Upper lobe of right lung (tissue), 1 donor: Measurements from ENCODE around the gene PLCB4. TPM values are rescaled to one million over a fixed set of nuclear protein-coding genes. Genes with fewer than 3 reads are reported as not detected.

Source experiments
- ATAC-seq: fragments of 200-7000 bp; cut with Tn5 transposase; one replicate; pipeline ENCODE4 v1.9.1; 2020; ENCODE audit warnings: mild to moderate bottlenecking, moderate library complexity
- DNase-seq: peaks from one replicate; pipeline ENCODE4 v3.0.0-alpha.2; 2020
- H3K27ac ChIP-seq: fragments of 200-600 bp; one replicate; pipeline ENCODE4 v1.8.0; 2022
- H3K27me3 ChIP-seq: fragments of 200-600 bp; one replicate; pipeline ENCODE4 v1.8.0; 2022; ENCODE audit warnings: mild to moderate bottlenecking
- H3K36me3 ChIP-seq: fragments of 200-600 bp; one replicate; pipeline ENCODE4 v1.8.0; 2022
- H3K4me1 ChIP-seq: fragments of 200-600 bp; one replicate; pipeline ENCODE4 v1.8.0; 2022
- H3K4me3 ChIP-seq: fragments of 200-600 bp; one replicate; pipeline ENCODE4 v1.8.0; 2022; ENCODE audit warnings: mild to moderate bottlenecking
- H3K9me3 ChIP-seq: fragments of 200-600 bp; one replicate; pipeline ENCODE4 v1.8.0; 2022
- intact Hi-C: fragments of 100-400 bp; cut with DNase I; formaldehyde crosslinking; loops from one replicate; pipeline ENCODE4 v1.11.0; 2022
- total RNA-seq: library from RNA; stranded (reverse); fragmentation: NEBNext Ultra II Directional; extraction: Animal tissue kit (Norgen Biotek cat#: 25700); gene quantifications from one replicate; pipeline ENCODE4 v1.2.1, GENCODE V29; 2021
- TF ChIP-seq, protein P1 (sequence below): fragments of 200-600 bp; IDR thresholded peaks from one replicate; pipeline ENCODE4 v1.8.0; 2022; ENCODE audit warnings: antibody characterized with exemption
- donor health status: DM: no; HTN: yes; CAD: no; lungs with severe emphysema.

The PLCB4 gene
- total RNA-seq, 1 donor from 2014 or later, result 7.9 TPM

GRCh38 chr20:9474835-9475415 lies 406.0 kb downstream of the PLCB4 start:
- Histone ChIP-seq H3K27ac (no peak overlapping the region), H3K4me1 (no peaks in the 10 kb centered on the region), H3K27me3 (no peaks in the 10 kb centered on the region), H3K9me3 (no peaks in the 10 kb centered on the region), H3K36me3 (no peaks in the 10 kb centered on the region), H3K4me3 (no peak overlapping the region)
- TF ChIP-seq, protein P1, sequence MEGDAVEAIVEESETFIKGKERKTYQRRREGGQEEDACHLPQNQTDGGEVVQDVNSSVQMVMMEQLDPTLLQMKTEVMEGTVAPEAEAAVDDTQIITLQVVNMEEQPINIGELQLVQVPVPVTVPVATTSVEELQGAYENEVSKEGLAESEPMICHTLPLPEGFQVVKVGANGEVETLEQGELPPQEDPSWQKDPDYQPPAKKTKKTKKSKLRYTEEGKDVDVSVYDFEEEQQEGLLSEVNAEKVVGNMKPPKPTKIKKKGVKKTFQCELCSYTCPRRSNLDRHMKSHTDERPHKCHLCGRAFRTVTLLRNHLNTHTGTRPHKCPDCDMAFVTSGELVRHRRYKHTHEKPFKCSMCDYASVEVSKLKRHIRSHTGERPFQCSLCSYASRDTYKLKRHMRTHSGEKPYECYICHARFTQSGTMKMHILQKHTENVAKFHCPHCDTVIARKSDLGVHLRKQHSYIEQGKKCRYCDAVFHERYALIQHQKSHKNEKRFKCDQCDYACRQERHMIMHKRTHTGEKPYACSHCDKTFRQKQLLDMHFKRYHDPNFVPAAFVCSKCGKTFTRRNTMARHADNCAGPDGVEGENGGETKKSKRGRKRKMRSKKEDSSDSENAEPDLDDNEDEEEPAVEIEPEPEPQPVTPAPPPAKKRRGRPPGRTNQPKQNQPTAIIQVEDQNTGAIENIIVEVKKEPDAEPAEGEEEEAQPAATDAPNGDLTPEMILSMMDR, result no peak
- ATAC-seq (no peak), DNase-seq (no peak)
- intact Hi-C loops, result no loop called here

DNA sequence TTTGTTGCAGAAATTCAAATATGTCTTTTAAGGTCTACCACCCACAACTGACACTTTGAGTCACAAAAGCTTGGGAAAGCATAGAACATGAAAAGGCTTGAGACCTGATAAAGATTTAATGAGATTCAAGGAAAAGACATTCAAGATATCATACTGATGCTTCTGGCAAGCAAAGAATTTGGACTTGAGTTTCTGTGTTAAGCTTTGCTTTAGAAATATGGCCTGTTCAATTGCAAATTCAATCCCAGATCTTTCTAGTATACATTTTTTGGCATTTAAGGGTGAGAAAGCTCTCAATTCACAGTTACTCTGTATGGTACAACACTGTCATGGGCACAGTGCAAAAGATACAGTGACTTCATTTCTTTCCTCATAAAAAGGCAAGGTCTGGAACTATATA lies 406.6 kb downstream of the PLCB4 start:
- TF ChIP-seq, protein P1, result no peak
- intact Hi-C loops, result no loop called here
- DNase-seq (no peak), ATAC-seq (no peak)
- Histone ChIP-seq H3K4me1 (no peaks in the 10 kb centered on the region), H3K36me3 (no peaks in the 10 kb centered on the region), H3K27ac (no peak overlapping the region), H3K9me3 (no peaks in the 10 kb centered on the region), H3K27me3 (no peaks in the 10 kb centered on the region), H3K4me3 (no peak overlapping the region)

DNA sequence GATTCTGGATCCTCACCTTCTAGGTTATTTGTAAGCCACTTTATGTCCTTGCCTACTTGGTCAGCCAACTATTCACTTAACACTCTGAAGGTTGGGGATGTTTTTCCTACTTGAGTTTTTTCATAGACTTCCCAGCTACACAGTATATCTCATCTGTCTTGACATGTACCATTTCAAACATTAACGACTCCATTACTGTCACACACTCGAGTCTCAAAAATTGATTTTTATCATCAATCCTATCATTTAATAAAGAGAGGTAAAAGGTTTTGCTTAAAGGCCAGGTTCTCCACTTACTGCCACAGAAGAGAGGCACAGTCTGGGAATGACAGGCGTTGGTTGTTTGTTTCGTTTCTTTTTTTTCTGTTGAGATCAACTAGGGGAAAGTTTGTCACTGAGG lies 407.3 kb downstream of the PLCB4 start:
- TF ChIP-seq, protein P1, result no peak
- no peaks in the 10 kb centered on the region for H3K36me3 ChIP-seq
- no peak for ATAC-seq
- H3K9me3 ChIP-seq, result no peaks in the 10 kb centered on the region
- H3K4me1 ChIP-seq, result no peaks in the 10 kb centered on the region
- H3K4me3 ChIP-seq, result no peak overlapping the region
- H3K27me3 ChIP-seq, result no peaks in the 10 kb centered on the region
- DNase-seq, result no peak
- H3K27ac ChIP-seq, result no peak overlapping the region
- intact Hi-C loops, result no loop called here

- ATAC-seq (no peak), DNase-seq (no peak)
- Histone ChIP-seq H3K4me1 (no peaks in the 10 kb centered on the region), H3K9me3 (no peaks in the 10 kb centered on the region), H3K27me3 (no peaks in the 10 kb centered on the region), H3K27ac (no peak overlapping the region), H3K4me3 (no peak overlapping the region), H3K36me3 (no peaks in the 10 kb centered on the region)
- intact Hi-C loops, result no loop called here
- TF ChIP-seq, protein P1, result no peak
Observed at GRCh38 chr20:9476637-9477036, 407.8 kb downstream of the PLCB4 start.

- DNase-seq (no peak), ATAC-seq (no peak)
Observed at GRCh38 chr20:9478771-9479170, 409.9 kb downstream of the PLCB4 start.

More at GRCh38 chr20:9478771-9479170, 409.9 kb downstream of the PLCB4 start:
- TF ChIP-seq, protein P1, result no peak
- intact Hi-C loops, result no loop called here
- no peaks in the 10 kb centered on the region for H3K27me3 ChIP-seq
- no peak overlapping the region for H3K27ac ChIP-seq
- no peak overlapping the region for H3K4me3 ChIP-seq
- H3K4me1 ChIP-seq, result no peaks in the 10 kb centered on the region
- H3K36me3 ChIP-seq, result no peaks in the 10 kb centered on the region
- H3K9me3 ChIP-seq, result no peaks in the 10 kb centered on the region
